ENCODE results near the gene HDAC7. TPM values are rescaled to one million over a fixed set of nuclear protein-coding genes. Genes with fewer than 3 reads are reported as not detected.

HDAC7 gene
- total RNA-seq, 1 donor from 2014 or later: 105 TPM

GRCh38 chr12:47750229-47750798 is 69.4 kb downstream of the HDAC7 start:
- no peak for DNase-seq (ENCODE audit: low spot score)

DNA sequence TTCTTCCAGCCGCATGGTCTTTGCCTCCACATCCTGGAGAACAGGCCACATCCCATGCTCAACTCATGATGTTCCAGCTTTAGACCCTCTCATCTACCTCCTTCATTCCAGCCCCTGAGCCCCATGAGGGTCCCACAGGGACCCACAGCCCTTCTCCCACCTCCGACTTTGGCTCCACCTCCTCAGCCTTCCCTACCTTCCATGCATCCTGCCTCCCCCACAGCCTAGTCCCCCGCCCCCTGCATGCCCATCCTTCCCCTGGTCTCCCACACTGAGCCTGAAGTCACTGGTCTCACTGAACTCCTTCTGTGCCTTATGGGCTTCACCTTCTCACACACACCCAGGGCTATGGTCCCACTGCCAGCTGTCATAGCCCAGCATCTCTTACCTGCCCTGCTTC is 70.8 kb downstream of the HDAC7 start:
- no peak for DNase-seq (ENCODE audit: low spot score)

- no peak for DNase-seq (ENCODE audit: low spot score)
Measured at GRCh38 chr12:47748507-47748828, 71.2 kb downstream of the HDAC7 start.

DNA sequence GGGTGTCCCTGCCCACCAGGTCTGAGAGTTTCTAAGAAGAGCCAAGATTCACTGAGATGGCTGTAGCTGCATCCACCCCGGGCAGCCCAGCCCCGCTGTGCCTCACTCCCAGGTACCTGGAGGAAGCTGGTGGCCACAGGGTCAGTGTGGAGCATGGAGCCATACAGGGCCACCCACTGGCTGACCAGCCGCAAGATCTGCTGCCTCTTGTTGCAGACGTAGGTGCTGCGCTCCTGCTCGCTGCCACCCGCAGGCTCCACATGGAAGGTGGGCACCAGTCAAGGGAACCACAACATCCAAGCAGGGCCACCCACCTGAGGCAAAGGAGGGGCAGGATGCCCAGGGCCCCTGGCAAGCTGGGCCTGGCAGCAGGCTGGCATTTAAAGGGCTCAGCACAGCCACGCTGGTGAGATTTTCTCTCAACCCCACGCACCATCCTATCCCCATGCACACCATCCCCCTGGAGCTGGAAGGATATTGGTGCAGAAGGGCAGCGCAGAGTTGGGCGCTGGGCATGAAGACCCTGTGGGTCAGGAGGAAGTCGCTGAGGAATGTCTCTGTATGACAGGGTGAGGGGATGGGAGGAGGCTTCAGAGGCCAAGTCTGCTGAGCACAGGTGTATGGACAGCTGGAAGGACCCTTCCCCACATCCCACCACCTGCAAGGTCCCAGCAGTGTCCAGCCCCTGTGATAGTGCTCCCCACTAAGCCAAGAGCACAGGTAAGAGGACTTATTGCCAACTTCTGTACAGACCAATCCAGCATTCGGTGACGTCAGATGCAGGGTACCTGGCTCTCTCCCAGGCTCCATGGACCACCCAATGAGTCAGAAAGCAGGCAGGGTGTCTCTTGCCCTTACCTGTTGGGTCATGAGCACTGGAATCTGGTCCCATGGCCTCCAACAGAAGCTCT is 71.9 kb downstream of the HDAC7 start:
- no peak for DNase-seq (ENCODE audit: low spot score)

DNA sequence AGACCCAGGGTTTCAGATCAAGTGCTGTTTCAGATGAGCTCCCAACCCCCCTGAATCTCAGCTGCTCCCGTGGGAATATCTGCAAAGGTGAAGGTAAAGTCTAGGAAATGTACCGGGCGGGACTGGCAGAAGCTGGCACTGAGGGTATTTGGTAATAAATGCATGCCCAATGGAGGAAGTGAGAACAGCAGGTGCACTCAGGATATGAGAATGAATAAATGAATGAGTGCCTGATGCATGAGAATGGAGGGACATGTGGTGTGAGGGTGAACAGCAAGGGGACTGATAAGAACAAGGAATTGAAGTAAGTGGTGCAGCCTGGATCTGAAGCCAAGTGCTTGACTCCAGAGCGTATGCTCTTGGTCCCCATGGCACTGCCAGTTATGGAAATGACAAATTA is 72.6 kb downstream of the HDAC7 start:
- no peak for DNase-seq (ENCODE audit: low spot score)

DNA sequence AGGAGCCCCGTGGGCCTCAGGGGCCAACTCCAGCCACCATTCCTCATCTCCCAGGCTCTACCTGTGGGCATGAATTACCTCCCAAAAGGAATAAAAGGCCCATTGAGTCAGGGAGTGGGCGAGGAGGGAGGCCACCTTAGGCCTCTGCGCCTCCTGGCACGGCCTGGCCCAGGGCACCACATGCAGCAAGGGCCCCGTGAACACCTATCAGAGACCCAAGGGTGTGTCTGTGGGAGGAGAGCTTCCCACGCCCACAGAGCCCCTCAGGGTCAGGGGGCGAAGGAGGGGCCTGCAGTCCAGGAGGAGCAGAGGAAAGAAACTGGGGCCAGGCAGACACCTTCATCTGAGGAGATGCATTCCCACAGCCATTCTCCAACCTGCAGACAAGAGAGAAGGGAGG is 73.2 kb downstream of the HDAC7 start:
- DNase-seq (ENCODE audit: low spot score): no peak

DNA sequence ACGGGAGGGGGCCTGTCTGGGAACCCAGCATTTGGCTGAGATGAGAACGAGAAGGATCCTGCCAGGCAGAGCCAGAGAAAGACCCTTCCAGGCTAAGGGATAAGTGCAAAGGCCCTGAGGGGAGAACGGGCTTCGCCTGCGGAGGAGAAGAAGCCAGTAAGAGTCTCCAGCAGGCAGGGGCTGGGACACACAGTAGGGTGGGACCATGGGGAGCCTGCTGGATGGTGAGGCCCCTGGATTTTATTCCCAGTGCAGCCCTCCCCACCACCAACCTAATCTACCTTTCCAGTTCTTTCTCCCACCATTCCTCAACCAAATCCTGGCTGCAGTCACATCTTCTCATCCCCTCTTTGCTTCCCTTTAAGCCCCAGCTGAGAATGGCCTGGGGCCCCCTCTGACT is 73.6 kb downstream of the HDAC7 start:
- DNase-seq (ENCODE audit: low spot score): no peak

GRCh38 chr12:47745485-47746041 is 74.1 kb downstream of the HDAC7 start:
- no peak for DNase-seq (ENCODE audit: low spot score)

DNA sequence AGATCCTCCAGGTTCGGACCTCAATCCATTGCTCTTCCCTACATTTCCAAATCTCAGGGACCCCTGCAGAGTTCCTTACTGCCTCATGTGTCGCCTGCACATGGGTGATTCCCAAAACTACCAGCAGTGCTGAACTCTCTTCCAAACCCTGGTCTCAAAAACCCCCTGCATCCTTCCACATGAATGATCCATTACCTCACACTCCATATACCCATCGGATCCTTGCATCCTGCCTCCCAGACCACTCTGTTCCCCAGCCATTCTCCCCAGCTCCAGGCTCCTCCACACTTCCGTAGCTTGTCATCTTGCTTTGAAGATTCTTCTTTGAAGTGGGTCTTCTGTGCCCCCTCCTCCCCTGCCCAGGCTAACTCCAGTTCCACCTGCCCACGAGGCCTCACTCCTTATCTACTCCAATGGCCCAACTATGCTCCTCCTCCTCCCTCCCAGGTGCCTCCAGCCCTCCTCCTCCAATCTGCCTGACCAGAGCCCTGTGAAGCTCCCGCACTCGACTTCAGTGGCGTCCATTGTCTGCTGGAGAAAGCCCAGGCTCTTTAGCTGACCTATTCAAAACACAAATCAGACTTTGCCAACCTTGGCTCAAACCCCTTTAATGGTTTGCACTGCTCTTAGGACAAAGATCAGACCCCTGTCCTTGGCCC is 74.8 kb downstream of the HDAC7 start:
- DNase-seq (ENCODE audit: low spot score): no peak

GRCh38 chr12:47744005-47744651 is 75.6 kb downstream of the HDAC7 start:
- no peak for DNase-seq (ENCODE audit: low spot score)

- DNase-seq (ENCODE audit: low spot score): no peak
Measured at GRCh38 chr12:47743311-47743860, 76.3 kb downstream of the HDAC7 start.

GRCh38 chr12:47742253-47742825 is 77.4 kb downstream of the HDAC7 start:
- DNase-seq (ENCODE audit: low spot score): no peak

- DNase-seq (ENCODE audit: low spot score): no peak
Measured at GRCh38 chr12:47741340-47741703, 78.4 kb downstream of the HDAC7 start.

GRCh38 chr12:47740606-47741339 is 78.9 kb downstream of the HDAC7 start:
- DNase-seq (ENCODE audit: low spot score): no peak

- DNase-seq (ENCODE audit: low spot score): no peak
Measured at GRCh38 chr12:47739979-47740378, 79.7 kb downstream of the HDAC7 start.

- DNase-seq (ENCODE audit: low spot score): no peak
Measured at GRCh38 chr12:47739297-47739696, 80.4 kb downstream of the HDAC7 start.

DNA sequence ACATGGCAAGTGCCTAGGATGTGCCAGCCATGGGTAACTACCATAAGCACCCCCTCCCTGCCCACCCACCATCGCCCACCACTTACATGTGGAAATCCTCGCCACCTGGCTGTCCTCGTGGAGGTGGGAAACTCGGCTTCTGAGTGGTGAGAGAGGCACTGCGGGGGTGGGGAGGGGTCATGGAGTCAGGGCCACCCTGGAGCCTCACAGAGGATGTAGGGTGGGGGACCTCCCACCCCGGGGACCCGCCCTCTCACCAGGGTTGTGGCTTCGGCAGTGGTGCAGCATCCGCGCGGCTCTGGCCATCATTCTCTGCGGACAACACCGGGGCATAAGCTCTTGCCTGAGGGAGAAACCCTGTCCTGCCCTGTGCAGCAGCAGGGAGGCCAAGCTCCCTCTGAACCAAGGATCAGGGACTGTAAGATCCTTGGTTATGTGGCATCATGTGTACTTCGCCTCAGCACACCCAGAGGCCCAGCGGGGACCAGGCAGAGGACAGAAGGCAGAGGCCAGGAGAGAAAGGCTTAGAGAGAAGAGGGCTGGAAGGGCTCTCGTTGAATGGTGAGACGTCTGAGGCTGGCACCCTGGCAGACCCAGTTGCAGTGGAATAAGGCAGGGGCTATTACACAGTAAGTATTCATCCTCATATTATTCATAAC is 81.6 kb downstream of the HDAC7 start:
- DNase-seq (ENCODE audit: low spot score): no peak

- no peak for DNase-seq (ENCODE audit: low spot score)
Measured at GRCh38 chr12:47736877-47737676, 82.6 kb downstream of the HDAC7 start.

- no peak for DNase-seq (ENCODE audit: low spot score)
Measured at GRCh38 chr12:47736216-47736615, 83.5 kb downstream of the HDAC7 start.

Measured in mesenteric fat pad (tissue), 1 donor.